HL-60 (cell line): ENCODE data around the gene RHO.

Source experiments
- POLR2AphosphoS5 ChIP-seq: IDR thresholded peaks from 2 replicates; pipeline ENCODE4 v1.6.1; 2012; ENCODE audit warnings: low read depth
- TF ChIP-seq, protein P1 (sequence below): IDR thresholded peaks from one replicate; pipeline ENCODE4 v1.5.1; 2011; ENCODE audit warnings: low read length, control low read depth, inconsistent platforms; ENCODE audit not compliant: insufficient read depth
- TF ChIP-seq, protein P2 (sequence below): IDR thresholded peaks from 2 replicates; pipeline ENCODE4 v1.6.1; 2012; ENCODE audit warnings: low read depth; ENCODE audit not compliant: insufficient replicate concordance

DNA sequence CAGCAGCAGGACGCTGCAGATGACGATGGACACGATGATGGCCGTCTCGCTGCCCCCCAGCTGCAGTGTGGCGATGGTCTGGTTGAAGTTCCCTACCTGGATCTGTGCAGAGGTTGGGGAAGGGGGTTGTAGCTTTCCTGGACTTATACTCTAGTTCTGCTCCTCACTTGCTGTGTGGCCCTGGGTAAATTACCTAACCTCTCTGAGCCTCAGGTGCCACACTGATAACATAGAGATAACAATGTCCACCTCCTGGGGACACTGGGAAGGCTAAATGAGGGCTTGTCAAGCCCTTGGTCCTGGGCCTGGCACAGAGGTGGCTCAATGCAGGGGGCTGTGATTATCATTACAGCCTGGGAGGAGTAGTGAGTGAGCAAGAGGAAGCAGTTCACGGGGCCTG lies 41.4 kb downstream of the RHO start:
- TF ChIP-seq, protein P1, sequence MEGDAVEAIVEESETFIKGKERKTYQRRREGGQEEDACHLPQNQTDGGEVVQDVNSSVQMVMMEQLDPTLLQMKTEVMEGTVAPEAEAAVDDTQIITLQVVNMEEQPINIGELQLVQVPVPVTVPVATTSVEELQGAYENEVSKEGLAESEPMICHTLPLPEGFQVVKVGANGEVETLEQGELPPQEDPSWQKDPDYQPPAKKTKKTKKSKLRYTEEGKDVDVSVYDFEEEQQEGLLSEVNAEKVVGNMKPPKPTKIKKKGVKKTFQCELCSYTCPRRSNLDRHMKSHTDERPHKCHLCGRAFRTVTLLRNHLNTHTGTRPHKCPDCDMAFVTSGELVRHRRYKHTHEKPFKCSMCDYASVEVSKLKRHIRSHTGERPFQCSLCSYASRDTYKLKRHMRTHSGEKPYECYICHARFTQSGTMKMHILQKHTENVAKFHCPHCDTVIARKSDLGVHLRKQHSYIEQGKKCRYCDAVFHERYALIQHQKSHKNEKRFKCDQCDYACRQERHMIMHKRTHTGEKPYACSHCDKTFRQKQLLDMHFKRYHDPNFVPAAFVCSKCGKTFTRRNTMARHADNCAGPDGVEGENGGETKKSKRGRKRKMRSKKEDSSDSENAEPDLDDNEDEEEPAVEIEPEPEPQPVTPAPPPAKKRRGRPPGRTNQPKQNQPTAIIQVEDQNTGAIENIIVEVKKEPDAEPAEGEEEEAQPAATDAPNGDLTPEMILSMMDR = no peak
- TF ChIP-seq POLR2AphosphoS5 = no peak
- TF ChIP-seq, protein P2, sequence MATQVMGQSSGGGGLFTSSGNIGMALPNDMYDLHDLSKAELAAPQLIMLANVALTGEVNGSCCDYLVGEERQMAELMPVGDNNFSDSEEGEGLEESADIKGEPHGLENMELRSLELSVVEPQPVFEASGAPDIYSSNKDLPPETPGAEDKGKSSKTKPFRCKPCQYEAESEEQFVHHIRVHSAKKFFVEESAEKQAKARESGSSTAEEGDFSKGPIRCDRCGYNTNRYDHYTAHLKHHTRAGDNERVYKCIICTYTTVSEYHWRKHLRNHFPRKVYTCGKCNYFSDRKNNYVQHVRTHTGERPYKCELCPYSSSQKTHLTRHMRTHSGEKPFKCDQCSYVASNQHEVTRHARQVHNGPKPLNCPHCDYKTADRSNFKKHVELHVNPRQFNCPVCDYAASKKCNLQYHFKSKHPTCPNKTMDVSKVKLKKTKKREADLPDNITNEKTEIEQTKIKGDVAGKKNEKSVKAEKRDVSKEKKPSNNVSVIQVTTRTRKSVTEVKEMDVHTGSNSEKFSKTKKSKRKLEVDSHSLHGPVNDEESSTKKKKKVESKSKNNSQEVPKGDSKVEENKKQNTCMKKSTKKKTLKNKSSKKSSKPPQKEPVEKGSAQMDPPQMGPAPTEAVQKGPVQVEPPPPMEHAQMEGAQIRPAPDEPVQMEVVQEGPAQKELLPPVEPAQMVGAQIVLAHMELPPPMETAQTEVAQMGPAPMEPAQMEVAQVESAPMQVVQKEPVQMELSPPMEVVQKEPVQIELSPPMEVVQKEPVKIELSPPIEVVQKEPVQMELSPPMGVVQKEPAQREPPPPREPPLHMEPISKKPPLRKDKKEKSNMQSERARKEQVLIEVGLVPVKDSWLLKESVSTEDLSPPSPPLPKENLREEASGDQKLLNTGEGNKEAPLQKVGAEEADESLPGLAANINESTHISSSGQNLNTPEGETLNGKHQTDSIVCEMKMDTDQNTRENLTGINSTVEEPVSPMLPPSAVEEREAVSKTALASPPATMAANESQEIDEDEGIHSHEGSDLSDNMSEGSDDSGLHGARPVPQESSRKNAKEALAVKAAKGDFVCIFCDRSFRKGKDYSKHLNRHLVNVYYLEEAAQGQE = no peak
